ES-I3 (cell line): Measurements from ENCODE around the gene UNC13A.

Experiments
- H3K36me3 ChIP-seq: 2 replicates; pipeline ENCODE4 v1.6.1; 2013; ENCODE audit warnings: mild to moderate bottlenecking, low read length, control low read depth, moderate library complexity; ENCODE audit not compliant: insufficient read depth
- H3K4me1 ChIP-seq: 2 replicates; pipeline ENCODE4 v1.6.1; 2013; ENCODE audit warnings: mild to moderate bottlenecking, control low read depth, low read length; ENCODE audit not compliant: insufficient read depth
- H3K9ac ChIP-seq: 2 replicates; pipeline ENCODE4 v1.6.1; 2013; ENCODE audit warnings: low read depth, mild to moderate bottlenecking, low read length, moderate library complexity
- H3K9me3 ChIP-seq: 2 replicates; pipeline ENCODE4 v1.6.1; 2013; ENCODE audit warnings: mild to moderate bottlenecking, low read length, moderate library complexity; ENCODE audit not compliant: control insufficient read depth, insufficient read depth

The UNC13A gene

GRCh38 chr19:17665058-17665457 lies 23.1 kb downstream of the UNC13A start:
- H3K4me1 ChIP-seq, result no peaks in the 10 kb centered on the region
- no peaks in the 10 kb centered on the region for H3K36me3 ChIP-seq
- H3K9ac ChIP-seq, result no peak overlapping the region
- H3K9me3 ChIP-seq, result peaks cover 7% of the 10 kb centered on the region; the same call in 1 of the 2 replicates

- Histone ChIP-seq H3K36me3 (peaks cover 3% of the 10 kb centered on the region), H3K9ac (no peak overlapping the region), H3K9me3 (peaks cover 4% of the 10 kb centered on the region; the same call in 1 of the 2 replicates), H3K4me1 (peaks cover 3% of the 10 kb centered on the region; the same call in 1 of the 2 replicates)
These were observed 28.2 kb downstream of the UNC13A start for GRCh38 chr19:17659996-17660395.

- Histone ChIP-seq H3K9me3 (no peaks in the 10 kb centered on the region), H3K4me1 (peaks cover 3% of the 10 kb centered on the region; the same call in 1 of the 2 replicates), H3K36me3 (peaks cover 3% of the 10 kb centered on the region), H3K9ac (no peak overlapping the region)
These were observed 29.5 kb downstream of the UNC13A start for GRCh38 chr19:17658666-17659065.

DNA sequence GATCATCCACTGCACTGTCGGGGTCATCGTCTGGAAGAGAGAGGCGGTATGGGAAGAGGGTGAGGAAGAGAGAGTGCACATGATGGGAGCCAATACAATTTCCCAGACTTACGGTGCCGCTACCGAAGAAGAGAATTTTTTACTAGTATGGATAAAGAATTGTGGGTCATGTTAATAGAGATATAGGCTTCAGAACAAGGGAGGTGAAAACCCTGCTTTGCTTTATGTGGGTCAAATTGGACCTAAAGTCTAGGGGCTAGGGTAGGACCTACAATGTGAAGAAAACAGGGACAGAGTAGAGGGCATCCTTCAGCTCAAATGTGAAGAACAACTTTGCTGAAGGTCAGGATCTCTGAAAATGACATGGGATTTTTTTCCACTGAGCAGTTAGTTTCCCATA lies 29.9 kb downstream of the UNC13A start:
- Histone ChIP-seq H3K4me1 (peaks cover 3% of the 10 kb centered on the region; the same call in 1 of the 2 replicates), H3K9me3 (no peaks in the 10 kb centered on the region), H3K9ac (no peak overlapping the region), H3K36me3 (peaks cover 3% of the 10 kb centered on the region)

GRCh38 chr19:17656970-17657369 lies 31.2 kb downstream of the UNC13A start:
- peaks cover 3% of the 10 kb centered on the region; the same call in 1 of the 2 replicates for H3K4me1 ChIP-seq
- peaks cover 3% of the 10 kb centered on the region for H3K36me3 ChIP-seq
- no peaks in the 10 kb centered on the region for H3K9me3 ChIP-seq
- H3K9ac ChIP-seq, result no peak overlapping the region

- Histone ChIP-seq H3K9me3 (no peaks in the 10 kb centered on the region), H3K9ac (no peak overlapping the region), H3K4me1 (peaks cover 3% of the 10 kb centered on the region; the same call in 1 of the 2 replicates), H3K36me3 (peaks cover 3% of the 10 kb centered on the region)
These were observed 32.2 kb downstream of the UNC13A start for GRCh38 chr19:17655751-17656472.

DNA sequence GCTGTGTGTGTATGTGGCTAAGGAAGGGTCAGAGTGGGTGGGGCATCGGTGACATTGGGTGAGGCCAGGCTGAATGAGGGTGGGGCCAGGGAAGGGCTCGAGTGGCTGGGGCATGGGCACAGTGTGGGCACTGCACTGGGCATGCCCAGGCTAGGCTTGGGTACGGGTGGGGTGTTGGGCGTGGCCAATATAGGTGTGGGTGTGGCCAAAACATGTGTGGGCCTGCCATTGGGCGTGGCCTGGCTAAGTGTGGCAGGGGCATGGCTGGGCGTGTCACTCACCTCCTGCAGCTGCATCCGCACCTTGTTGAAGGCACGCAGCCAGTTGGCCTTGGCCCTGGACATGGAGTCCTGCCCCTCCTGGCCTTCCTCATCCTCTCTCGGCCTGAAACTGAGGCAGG lies 33.2 kb downstream of the UNC13A start:
- H3K9me3 ChIP-seq, result no peaks in the 10 kb centered on the region
- H3K9ac ChIP-seq, result no peak overlapping the region
- H3K36me3 ChIP-seq, result peaks cover 3% of the 10 kb centered on the region
- H3K4me1 ChIP-seq, result peaks cover 3% of the 10 kb centered on the region; the same call in 1 of the 2 replicates

GRCh38 chr19:17652627-17653026 lies 35.5 kb downstream of the UNC13A start:
- H3K9ac ChIP-seq, result no peak overlapping the region
- H3K4me1 ChIP-seq, result peaks cover 3% of the 10 kb centered on the region; the same call in 1 of the 2 replicates
- H3K9me3 ChIP-seq, result no peaks in the 10 kb centered on the region
- H3K36me3 ChIP-seq, result no peaks in the 10 kb centered on the region

- H3K9me3 ChIP-seq, result no peaks in the 10 kb centered on the region
- H3K4me1 ChIP-seq, result no peaks in the 10 kb centered on the region; the same call in 1 of the 2 replicates
- no peak overlapping the region for H3K9ac ChIP-seq
- no peaks in the 10 kb centered on the region for H3K36me3 ChIP-seq
These were observed 39.4 kb downstream of the UNC13A start for GRCh38 chr19:17648786-17649185.

- Histone ChIP-seq H3K4me1 (no peaks in the 10 kb centered on the region; the same call in 1 of the 2 replicates), H3K9ac (peak overlapping the region; percentile 56), H3K36me3 (no peaks in the 10 kb centered on the region), H3K9me3 (no peaks in the 10 kb centered on the region)
These were observed 40.0 kb downstream of the UNC13A start for GRCh38 chr19:17648097-17648660.

DNA sequence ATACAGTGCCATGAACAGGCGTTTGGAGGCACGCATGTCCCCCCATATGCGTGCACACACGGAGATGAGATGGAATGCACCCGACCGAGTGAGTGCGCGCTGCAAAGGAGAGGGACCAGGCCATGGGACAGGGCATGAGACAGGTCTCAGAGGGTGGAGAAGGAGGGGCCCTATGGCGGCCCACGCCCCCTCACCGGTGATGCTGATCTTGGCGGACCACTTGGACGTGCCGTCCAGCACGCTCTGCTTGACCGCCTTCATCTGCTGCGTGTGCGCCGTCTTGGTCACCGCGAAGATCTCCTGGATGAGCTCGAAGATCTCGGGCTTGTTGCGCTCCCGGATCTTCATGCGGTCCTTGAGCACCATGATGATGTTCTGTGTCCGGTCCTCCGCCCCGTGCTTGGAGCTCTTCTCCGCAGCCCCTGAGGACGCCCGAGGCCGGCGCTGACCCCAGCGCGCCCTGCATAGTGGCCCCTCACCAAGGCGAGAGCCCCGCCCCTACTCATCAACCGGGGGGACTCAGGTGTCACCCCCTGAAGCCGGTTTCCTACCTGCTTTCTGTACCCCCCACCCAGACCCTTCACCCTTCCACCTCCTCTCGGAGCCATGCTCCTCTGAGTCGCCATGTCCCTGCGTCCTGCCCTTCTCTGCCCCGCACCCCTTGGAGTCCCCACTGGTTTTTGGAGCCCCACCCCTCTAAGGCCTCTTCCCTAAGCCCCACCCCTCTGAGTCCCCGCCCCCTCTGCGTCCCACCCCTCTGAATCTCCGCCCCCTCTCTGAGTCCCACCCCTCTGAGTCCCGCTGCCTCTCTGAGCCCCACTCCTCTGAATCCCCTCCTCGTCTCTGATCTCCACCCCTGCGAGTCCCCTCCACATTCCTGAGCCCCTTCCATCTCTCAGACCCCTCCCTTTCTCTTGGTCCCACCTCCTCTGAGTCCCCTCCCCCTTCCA lies 40.8 kb downstream of the UNC13A start:
- H3K9me3 ChIP-seq, result no peaks in the 10 kb centered on the region
- H3K36me3 ChIP-seq, result no peaks in the 10 kb centered on the region
- peak overlapping the region; percentile 56 for H3K9ac ChIP-seq
- no peaks in the 10 kb centered on the region; the same call in 1 of the 2 replicates for H3K4me1 ChIP-seq

DNA sequence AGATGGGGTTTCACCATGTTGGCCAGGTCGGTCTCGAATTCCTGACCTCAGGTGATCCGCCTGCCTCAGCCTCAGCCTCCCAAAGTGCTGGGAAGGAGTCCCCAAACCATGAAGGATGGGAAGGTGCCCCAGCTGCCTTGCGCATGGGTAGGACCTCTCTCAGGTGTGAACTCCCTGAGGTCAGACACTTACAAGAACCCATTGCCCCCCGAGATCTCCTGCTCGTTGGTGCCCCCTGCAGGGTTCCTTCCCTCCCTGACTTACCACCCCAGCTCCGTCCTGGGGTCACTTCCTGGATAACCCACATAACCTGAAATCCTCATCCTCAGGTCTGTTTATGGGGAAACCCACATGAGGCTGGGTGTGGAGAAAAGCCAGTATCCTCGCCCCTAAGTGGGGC lies 41.7 kb downstream of the UNC13A start:
- H3K36me3 ChIP-seq, result no peaks in the 10 kb centered on the region
- no peaks in the 10 kb centered on the region for H3K9me3 ChIP-seq
- no peak overlapping the region for H3K9ac ChIP-seq
- no peaks in the 10 kb centered on the region; the same call in 1 of the 2 replicates for H3K4me1 ChIP-seq

GRCh38 chr19:17645339-17645963 lies 42.7 kb downstream of the UNC13A start:
- Histone ChIP-seq H3K9me3 (no peaks in the 10 kb centered on the region), H3K4me1 (no peaks in the 10 kb centered on the region; the same call in 1 of the 2 replicates), H3K9ac (no peak overlapping the region), H3K36me3 (no peaks in the 10 kb centered on the region)

DNA sequence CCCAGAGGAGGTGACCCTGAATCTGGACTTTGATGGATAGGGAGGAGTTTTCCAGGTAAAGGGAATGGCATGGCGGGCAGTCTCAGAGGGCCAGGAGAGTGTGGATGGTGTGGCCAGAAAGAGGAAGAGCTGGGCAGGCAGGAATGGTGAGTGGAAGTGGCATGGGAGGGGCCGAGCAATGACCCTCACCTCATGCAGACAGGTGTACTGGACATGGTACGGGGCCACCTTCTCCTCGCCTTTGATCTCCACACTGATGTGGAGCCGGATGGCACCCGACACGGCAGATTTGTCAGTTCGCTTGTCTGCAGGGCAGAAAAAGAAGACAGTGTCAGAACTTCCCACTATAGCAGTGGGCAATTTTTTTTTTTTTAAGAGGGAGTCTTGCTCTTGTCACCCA lies 45.5 kb downstream of the UNC13A start:
- no peaks in the 10 kb centered on the region; the same call in 1 of the 2 replicates for H3K4me1 ChIP-seq
- no peaks in the 10 kb centered on the region for H3K36me3 ChIP-seq
- H3K9me3 ChIP-seq, result no peaks in the 10 kb centered on the region
- H3K9ac ChIP-seq, result no peak overlapping the region
